ENCODE measurements around the gene ZNF778. TPM values are rescaled to one million over a fixed set of nuclear protein-coding genes. Genes with fewer than 3 reads are reported as not detected.
A peak's percentile ranks its signal among the peaks of the same experiment; 100 is the strongest.

ZNF778 gene
- total and polyA plus RNA-seq, 2 of the 13 experiments (the other 11 are each of a cell fraction or from before 2014, with no cell fraction given): 3.8 to 7.2 TPM

DNA sequence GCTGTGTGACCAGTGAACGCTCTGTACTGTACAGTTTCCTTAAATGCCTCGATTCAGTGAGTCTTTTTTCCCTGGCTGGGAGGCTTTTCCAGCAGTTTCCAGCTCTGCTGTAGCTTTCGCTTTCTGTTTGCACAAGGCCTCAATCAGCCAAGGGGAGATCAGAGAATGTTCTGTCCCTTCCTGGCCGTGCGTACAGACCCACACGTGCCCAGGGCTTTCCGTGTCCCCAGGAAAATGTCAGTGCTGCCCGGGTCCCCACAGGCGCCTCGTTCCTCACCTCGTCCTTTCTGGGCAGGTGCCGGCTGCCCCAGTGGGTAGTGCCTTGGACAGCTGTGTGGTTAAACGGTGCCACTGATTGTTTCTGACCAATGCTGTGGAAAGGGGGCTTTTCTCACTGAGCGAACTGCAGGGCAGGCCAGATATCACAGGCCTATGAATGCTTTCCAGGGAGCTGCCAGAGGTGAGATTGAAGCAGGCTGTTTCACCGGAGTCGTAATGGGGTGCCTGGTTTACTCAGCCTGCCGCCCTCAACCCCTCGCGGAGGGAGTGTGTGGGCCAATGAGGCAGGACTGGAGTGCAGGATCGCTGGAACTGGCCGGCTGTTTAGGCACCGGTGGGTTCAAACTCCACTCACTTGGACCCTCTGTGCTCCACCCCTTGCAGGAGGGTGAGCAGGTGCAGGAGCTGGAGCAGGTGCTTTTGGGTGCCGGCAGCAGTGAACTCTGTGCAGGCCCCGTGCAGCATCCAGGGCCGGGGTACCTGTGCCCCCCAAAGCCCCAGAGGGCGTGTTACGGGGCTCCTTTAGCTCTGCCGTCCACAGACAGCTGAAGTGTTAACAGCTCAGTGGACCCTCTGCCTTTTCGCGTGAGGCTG, 44.4 kb downstream of the ZNF778 start (continued):
- TF ChIP-seq, protein P1, sequence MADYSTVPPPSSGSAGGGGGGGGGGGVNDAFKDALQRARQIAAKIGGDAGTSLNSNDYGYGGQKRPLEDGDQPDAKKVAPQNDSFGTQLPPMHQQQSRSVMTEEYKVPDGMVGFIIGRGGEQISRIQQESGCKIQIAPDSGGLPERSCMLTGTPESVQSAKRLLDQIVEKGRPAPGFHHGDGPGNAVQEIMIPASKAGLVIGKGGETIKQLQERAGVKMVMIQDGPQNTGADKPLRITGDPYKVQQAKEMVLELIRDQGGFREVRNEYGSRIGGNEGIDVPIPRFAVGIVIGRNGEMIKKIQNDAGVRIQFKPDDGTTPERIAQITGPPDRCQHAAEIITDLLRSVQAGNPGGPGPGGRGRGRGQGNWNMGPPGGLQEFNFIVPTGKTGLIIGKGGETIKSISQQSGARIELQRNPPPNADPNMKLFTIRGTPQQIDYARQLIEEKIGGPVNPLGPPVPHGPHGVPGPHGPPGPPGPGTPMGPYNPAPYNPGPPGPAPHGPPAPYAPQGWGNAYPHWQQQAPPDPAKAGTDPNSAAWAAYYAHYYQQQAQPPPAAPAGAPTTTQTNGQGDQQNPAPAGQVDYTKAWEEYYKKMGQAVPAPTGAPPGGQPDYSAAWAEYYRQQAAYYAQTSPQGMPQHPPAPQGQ (CRISPR knock-in tag; IDR thresholded peaks at IDR 0.05; ENCODE audit: borderline replicate concordance): no peak
- peak; percentile 86 for TF ChIP-seq ZNF546 (CRISPR knock-in tag; conservative IDR thresholded peaks at IDR 0.05)
- no peak for TF ChIP-seq CHD2 (IDR thresholded peaks at IDR 0.05; ENCODE audit: low read depth, low read length)
- TF ChIP-seq, protein P2, sequence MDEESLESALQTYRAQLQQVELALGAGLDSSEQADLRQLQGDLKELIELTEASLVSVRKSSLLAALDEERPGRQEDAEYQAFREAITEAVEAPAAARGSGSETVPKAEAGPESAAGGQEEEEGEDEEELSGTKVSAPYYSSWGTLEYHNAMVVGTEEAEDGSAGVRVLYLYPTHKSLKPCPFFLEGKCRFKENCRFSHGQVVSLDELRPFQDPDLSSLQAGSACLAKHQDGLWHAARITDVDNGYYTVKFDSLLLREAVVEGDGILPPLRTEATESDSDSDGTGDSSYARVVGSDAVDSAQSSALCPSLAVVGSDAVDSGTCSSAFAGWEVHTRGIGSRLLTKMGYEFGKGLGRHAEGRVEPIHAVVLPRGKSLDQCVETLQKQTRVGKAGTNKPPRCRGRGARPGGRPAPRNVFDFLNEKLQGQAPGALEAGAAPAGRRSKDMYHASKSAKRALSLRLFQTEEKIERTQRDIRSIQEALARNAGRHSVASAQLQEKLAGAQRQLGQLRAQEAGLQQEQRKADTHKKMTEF (CRISPR knock-in tag; IDR thresholded peaks at IDR 0.05): peak; percentile 87
- TF ChIP-seq STAG1 (CRISPR knock-in tag; IDR thresholded peaks at IDR 0.05): no peak
- TF ChIP-seq, protein P3, sequence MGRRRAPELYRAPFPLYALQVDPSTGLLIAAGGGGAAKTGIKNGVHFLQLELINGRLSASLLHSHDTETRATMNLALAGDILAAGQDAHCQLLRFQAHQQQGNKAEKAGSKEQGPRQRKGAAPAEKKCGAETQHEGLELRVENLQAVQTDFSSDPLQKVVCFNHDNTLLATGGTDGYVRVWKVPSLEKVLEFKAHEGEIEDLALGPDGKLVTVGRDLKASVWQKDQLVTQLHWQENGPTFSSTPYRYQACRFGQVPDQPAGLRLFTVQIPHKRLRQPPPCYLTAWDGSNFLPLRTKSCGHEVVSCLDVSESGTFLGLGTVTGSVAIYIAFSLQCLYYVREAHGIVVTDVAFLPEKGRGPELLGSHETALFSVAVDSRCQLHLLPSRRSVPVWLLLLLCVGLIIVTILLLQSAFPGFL (CRISPR knock-in tag; IDR thresholded peaks at IDR 0.05): no peak
- 0 out of 2 replicates have a peak, but pooled peaks have one; percentile 8 for TF ChIP-seq RCOR2 (CRISPR knock-in tag; IDR thresholded peaks at IDR 0.05)
- TF ChIP-seq, protein P4, sequence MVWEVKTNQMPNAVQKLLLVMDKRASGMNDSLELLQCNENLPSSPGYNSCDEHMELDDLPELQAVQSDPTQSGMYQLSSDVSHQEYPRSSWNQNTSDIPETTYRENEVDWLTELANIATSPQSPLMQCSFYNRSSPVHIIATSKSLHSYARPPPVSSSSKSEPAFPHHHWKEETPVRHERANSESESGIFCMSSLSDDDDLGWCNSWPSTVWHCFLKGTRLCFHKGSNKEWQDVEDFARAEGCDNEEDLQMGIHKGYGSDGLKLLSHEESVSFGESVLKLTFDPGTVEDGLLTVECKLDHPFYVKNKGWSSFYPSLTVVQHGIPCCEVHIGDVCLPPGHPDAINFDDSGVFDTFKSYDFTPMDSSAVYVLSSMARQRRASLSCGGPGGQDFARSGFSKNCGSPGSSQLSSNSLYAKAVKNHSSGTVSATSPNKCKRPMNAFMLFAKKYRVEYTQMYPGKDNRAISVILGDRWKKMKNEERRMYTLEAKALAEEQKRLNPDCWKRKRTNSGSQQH (CRISPR knock-in tag; IDR thresholded peaks at IDR 0.05; ENCODE audit: low read depth): no peak; the same call in 1 of the 2 replicates
- TF ChIP-seq CHCHD3 (CRISPR knock-in tag; IDR thresholded peaks at IDR 0.05): no peak
- TF ChIP-seq ZNF552 (CRISPR knock-in tag; IDR thresholded peaks at IDR 0.05; ENCODE audit: borderline replicate concordance): no peak
- no peak for TF ChIP-seq FOSL2 (CRISPR knock-in tag; IDR thresholded peaks at IDR 0.05)
- no peak for TF ChIP-seq ZFP90 (CRISPR knock-in tag; IDR thresholded peaks at IDR 0.05; ENCODE audit: borderline replicate concordance)
- TF ChIP-seq, protein P5, sequence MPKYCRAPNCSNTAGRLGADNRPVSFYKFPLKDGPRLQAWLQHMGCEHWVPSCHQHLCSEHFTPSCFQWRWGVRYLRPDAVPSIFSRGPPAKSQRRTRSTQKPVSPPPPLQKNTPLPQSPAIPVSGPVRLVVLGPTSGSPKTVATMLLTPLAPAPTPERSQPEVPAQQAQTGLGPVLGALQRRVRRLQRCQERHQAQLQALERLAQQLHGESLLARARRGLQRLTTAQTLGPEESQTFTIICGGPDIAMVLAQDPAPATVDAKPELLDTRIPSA (CRISPR knock-in tag; IDR thresholded peaks at IDR 0.05; ENCODE audit: borderline replicate concordance): no peak
- no peak for TF ChIP-seq ZNF232 (CRISPR knock-in tag; IDR thresholded peaks at IDR 0.05; ENCODE audit: borderline replicate concordance)
- peak; percentile 37; the same call in 1 of the 2 replicates for TF ChIP-seq SP4 (CRISPR knock-in tag; IDR thresholded peaks at IDR 0.05)
- TF ChIP-seq PAF1 (CRISPR knock-in tag; IDR thresholded peaks at IDR 0.05): no peak
- TF ChIP-seq MED8 (CRISPR knock-in tag; IDR thresholded peaks at IDR 0.05; ENCODE audit: insufficient replicate concordance): no peak
- peak; percentile 41 for TF ChIP-seq HNRNPLL (IDR thresholded peaks at IDR 0.05; ENCODE audit: low read depth, low read length, poor library complexity, severe bottlenecking)

Measured in HepG2 (cell line).